HEK293 (cell line): ENCODE results near the gene MTX2.

ENCODE experiments used
- CTCF ChIA-PET: fragments of 350-600 bp; formaldehyde crosslinking; extraction: SDS; loops from one replicate; lab custom pipeline; 2021; ENCODE audit warnings: antibody characterized with exemption; lab: Yijun Ruan, JAX
- POLR2A ChIA-PET: fragments of 300-600 bp; formaldehyde crosslinking; extraction: SDS; loops from one replicate; lab custom pipeline; 2020; ENCODE audit warnings: antibody characterized with exemption, inconsistent platforms; lab: Yijun Ruan, JAX
- H3K27ac ChIP-seq: fragments of 200-500 bp; sonication (Bioruptor generic); 2 replicates; pipeline ENCODE4 v1.5.1; 2014; ENCODE audit warnings: low read depth, low read length, control low read depth, inconsistent platforms; ENCODE audit errors: extremely low read depth
- H3K36me3 ChIP-seq, 2 experiments: fragments of 200-500 bp in 1 of 2; sonication (Bioruptor generic) in 1 of 2; 1 replicate in 1 of 2; 2 replicates in 1 of 2; pipeline ENCODE4 v1.5.1; 2014 to 2017; ENCODE audit warnings: inconsistent platforms in 2 of 2, low read length in 2 of 2; ENCODE audit not compliant: control insufficient read depth in 2 of 2, insufficient read depth in 1 of 2
- H3K4me1 ChIP-seq: fragments of 200-500 bp; sonication (Bioruptor generic); 2 replicates; pipeline ENCODE4 v1.5.1; 2014; ENCODE audit warnings: mild to moderate bottlenecking, low read length, inconsistent platforms; ENCODE audit not compliant: control insufficient read depth, insufficient read depth
- H3K4me3 ChIP-seq: 2 replicates; pipeline ENCODE4 v1.5.1; 2011; ENCODE audit warnings: low read depth, mild to moderate bottlenecking, control low read depth, low read length, moderate library complexity
- H3K9me3 ChIP-seq: fragments of 200-500 bp; sonication (Bioruptor generic); 2 replicates; pipeline ENCODE4 v1.5.1; 2014; ENCODE audit warnings: low read depth, low read length, inconsistent platforms; ENCODE audit not compliant: control insufficient read depth, insufficient read depth
- BCL11A ChIP-seq: fragments of 450-650 bp; formaldehyde crosslinking; IDR thresholded peaks from 2 replicates; pipeline ENCODE4 v1.5.1; 2016; ENCODE audit warnings: low read depth, missing biosample characterization, missing genetic modification characterization
- HOXD13 ChIP-seq: sonication (generic); formaldehyde crosslinking; IDR thresholded peaks from 2 replicates; pipeline ENCODE4 v1.8.0; 2022; ENCODE audit warnings: missing genetic modification reagents, borderline replicate concordance
- SALL2 ChIP-seq: fragments of 450-650 bp; formaldehyde crosslinking; IDR thresholded peaks from 2 replicates; pipeline ENCODE4 v1.5.0; 2017; ENCODE audit warnings: missing biosample characterization, mild to moderate bottlenecking, missing genetic modification characterization, borderline replicate concordance
- TCF7L2 ChIP-seq: IDR thresholded peaks from 2 replicates; pipeline ENCODE4 v1.6.1; 2011; ENCODE audit warnings: low read depth, mild to moderate bottlenecking, inconsistent platforms, low read length, moderate library complexity, borderline replicate concordance
- ZBTB20 ChIP-seq: fragments of 450-650 bp; formaldehyde crosslinking; IDR thresholded peaks from 2 replicates; pipeline ENCODE4 v1.5.1; 2016; ENCODE audit warnings: missing biosample characterization, missing genetic modification characterization
- ZFP37 ChIP-seq: fragments of 450-650 bp; formaldehyde crosslinking; IDR thresholded peaks from 2 replicates; pipeline ENCODE4 v1.5.1; 2016; ENCODE audit warnings: missing biosample characterization, missing genetic modification characterization
- ZNF157 ChIP-seq: fragments of 450-650 bp; formaldehyde crosslinking; IDR thresholded peaks from 2 replicates; pipeline ENCODE4 v1.5.1; 2016; ENCODE audit warnings: missing biosample characterization, missing genetic modification characterization
- ZNF19 ChIP-seq: fragments of 450-650 bp; formaldehyde crosslinking; IDR thresholded peaks from 2 replicates; pipeline ENCODE4; 2016; ENCODE audit warnings: missing biosample characterization, missing genetic modification characterization, low read depth
- ZNF354C ChIP-seq: fragments of 450-650 bp; formaldehyde crosslinking; IDR thresholded peaks from 2 replicates; pipeline ENCODE4 v1.5.1; 2016; ENCODE audit warnings: missing biosample characterization, missing genetic modification characterization, low read depth, borderline replicate concordance
- ZNF404 ChIP-seq: fragments of 450-650 bp; formaldehyde crosslinking; IDR thresholded peaks from 2 replicates; pipeline ENCODE4 v1.5.1; 2017; ENCODE audit warnings: missing biosample characterization, missing genetic modification characterization
- ZNF654 ChIP-seq: fragments of 450-650 bp; formaldehyde crosslinking; IDR thresholded peaks from 2 replicates; pipeline ENCODE4 v1.5.1; 2016; ENCODE audit warnings: low read depth, missing biosample characterization, missing genetic modification characterization
- ZNF677 ChIP-seq: fragments of 450-650 bp; IDR thresholded peaks from 2 replicates; pipeline ENCODE4 v1.5.0; 2018; ENCODE audit warnings: missing biosample characterization, mild to moderate bottlenecking, missing genetic modification characterization, moderate library complexity
- ZSCAN23 ChIP-seq: fragments of 450-650 bp; formaldehyde crosslinking; IDR thresholded peaks from 2 replicates; pipeline ENCODE4 v1.5.1; 2016; ENCODE audit warnings: missing biosample characterization, missing genetic modification characterization
- TF ChIP-seq, protein P1 (sequence below): fragments of 450-650 bp; formaldehyde crosslinking; IDR thresholded peaks from 2 replicates; pipeline ENCODE4 v1.5.1; 2016; ENCODE audit warnings: missing biosample characterization, missing genetic modification characterization
- TF ChIP-seq, protein P2 (sequence below): fragments of 450-650 bp; formaldehyde crosslinking; IDR thresholded peaks from 2 replicates; pipeline ENCODE4; 2016; ENCODE audit warnings: missing biosample characterization, missing genetic modification characterization
- TF ChIP-seq, protein P3 (sequence below): fragments of 450-650 bp; formaldehyde crosslinking; IDR thresholded peaks from 2 replicates; pipeline ENCODE4 v1.5.1; 2016; ENCODE audit warnings: missing biosample characterization, missing genetic modification characterization

Gene MTX2

DNA sequence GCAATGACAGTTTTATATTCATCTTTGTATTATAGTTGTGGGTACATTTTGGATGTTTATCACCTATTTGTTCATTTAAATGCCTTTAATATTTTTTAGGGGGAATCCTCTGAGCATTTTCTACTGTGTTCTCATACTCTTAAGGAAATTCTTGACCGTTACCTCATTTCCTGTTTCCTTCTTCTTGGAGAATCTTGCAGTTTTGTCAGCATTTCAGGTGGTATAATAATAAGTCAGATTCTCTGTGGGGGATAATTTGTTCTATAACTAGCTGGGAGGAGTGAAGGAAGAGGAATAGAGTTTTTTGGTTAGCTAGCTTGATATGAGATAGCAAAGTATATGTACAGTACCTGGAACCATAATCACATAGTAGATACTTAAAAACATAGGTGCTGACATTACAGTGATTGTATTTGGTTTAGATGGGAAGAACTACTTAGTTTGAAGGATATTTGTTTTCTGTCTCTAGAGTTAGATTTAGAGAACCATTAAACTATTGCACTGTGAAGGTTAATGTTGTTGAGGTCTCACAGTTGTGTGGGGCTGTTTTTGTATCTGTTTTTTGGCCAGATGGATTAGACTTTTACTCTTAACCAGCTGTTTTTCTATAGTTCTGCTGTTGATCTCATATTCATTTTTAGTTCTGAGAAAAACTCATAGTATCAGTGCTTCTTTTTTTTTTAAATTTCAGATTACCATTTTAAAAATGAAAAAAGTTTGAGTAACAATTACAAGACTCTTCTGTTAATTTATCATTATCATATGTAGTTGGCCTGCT, 14.2 kb downstream of the MTX2 start:
- ChIA-PET CTCF (interaction anchor here (0.7 kb wide), 1 partner anchor 193 kb away, joined by 4 read pairs; no protein-coding TSS in a partner anchor), POLR2A (no interaction called here)
- H3K9me3 ChIP-seq, result no peaks in the 10 kb centered on the region
- H3K4me1 ChIP-seq, result no peaks in the 10 kb centered on the region
- H3K36me3 ChIP-seq, result no peaks in the 10 kb centered on the region
- H3K4me3 ChIP-seq, result no peak overlapping the region
- TF ChIP-seq ZNF157 (tag by site-specific recombination) (no peak), ZNF404 (tag by site-specific recombination) (no peak), HOXD13 (CRISPR knock-in tag) (no peak), SALL2 (tag by site-specific recombination) (no peak), ZSCAN23 (no peak), ZNF677 (tag by site-specific recombination) (no peak), ZNF19 (tag by site-specific recombination) (no peak)
- TF ChIP-seq, protein P1, sequence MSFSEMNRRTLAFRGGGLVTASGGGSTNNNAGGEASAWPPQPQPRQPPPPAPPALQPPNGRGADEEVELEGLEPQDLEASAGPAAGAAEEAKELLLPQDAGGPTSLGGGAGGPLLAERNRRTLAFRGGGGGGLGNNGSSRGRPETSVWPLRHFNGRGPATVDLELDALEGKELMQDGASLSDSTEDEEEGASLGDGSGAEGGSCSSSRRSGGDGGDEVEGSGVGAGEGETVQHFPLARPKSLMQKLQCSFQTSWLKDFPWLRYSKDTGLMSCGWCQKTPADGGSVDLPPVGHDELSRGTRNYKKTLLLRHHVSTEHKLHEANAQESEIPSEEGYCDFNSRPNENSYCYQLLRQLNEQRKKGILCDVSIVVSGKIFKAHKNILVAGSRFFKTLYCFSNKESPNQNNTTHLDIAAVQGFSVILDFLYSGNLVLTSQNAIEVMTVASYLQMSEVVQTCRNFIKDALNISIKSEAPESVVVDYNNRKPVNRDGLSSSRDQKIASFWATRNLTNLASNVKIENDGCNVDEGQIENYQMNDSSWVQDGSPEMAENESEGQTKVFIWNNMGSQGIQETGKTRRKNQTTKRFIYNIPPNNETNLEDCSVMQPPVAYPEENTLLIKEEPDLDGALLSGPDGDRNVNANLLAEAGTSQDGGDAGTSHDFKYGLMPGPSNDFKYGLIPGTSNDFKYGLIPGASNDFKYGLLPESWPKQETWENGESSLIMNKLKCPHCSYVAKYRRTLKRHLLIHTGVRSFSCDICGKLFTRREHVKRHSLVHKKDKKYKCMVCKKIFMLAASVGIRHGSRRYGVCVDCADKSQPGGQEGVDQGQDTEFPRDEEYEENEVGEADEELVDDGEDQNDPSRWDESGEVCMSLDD (tag by site-specific recombination), result no peak
- TF ChIP-seq, protein P2, sequence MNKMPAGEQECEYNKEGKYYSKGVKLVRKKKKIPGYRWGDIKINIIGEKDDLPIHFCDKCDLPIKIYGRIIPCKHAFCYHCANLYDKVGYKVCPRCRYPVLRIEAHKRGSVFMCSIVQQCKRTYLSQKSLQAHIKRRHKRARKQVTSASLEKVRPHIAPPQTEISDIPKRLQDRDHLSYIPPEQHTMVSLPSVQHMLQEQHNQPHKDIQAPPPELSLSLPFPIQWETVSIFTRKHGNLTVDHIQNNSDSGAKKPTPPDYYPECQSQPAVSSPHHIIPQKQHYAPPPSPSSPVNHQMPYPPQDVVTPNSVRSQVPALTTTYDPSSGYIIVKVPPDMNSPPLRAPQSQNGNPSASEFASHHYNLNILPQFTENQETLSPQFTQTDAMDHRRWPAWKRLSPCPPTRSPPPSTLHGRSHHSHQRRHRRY, result no peak
- H3K27ac ChIP-seq, result no peak overlapping the region

DNA sequence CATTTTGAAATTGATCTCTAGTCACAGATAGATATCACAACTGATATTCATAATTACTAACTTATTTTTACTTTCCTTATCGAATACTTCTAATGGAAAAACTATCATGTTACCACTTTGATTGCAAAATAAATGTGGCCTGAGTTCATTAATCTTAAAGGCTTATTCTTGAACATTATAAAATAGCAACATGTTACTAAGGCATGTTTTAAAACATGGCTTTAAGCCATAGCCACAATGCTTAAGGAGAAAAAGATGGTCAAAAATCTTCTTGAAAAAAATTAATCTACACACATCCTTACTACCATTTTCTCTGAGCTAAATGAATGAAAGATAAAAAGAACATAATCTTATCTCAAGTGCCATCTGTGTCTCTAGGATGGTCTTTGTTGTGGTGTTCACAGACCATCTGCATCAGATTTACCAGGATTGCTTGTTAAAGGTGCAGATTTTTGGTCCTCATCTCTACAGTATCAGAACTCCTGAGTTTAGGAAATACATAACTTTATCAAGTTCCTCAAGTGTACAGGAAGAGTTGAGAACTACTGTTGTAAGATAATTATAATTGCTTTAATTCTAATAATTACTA, 15.3 kb downstream of the MTX2 start:
- Histone ChIP-seq H3K4me3 (no peak overlapping the region), H3K36me3 (no peaks in the 10 kb centered on the region), H3K9me3 (no peaks in the 10 kb centered on the region), H3K4me1 (no peaks in the 10 kb centered on the region), H3K27ac (no peak overlapping the region)
- no peak for TF ChIP-seq ZNF354C
- TF ChIP-seq TCF7L2, result 0 out of 2 replicates have a peak, but pooled peaks have one; percentile 52
- ChIA-PET POLR2A (interaction anchor here (0.6 kb wide), 1 partner anchor 960 kb away, joined by 8 read pairs; no protein-coding TSS in a partner anchor), CTCF (interaction anchor here (0.6 kb wide), 2 partner anchors 359 to 1139 kb away, joined by 3 to 6 read pairs; no protein-coding TSS in a partner anchor)

DNA sequence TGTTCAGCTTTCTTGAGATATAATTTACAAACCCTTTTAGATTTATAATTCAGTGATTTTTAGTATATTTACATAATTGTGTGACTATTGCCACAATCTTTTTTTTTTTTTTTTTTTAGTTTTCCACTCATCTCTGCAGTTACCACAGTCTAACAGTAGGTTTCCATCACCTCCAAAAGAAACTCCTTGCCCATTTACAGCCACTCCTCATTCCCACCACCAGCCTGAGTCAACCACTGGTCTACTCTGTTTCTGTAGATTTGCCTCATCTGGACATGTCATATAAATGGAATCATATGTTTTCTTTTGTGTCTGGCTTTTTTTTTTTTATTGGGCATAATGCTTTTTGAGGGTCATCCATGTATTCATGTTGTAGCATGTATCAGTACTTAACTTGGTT, 16.1 kb downstream of the MTX2 start:
- CTCF ChIA-PET, result interaction anchor here (0.6 kb wide), 2 partner anchors 975 to 1139 kb away, joined by 3 to 6 read pairs; no protein-coding TSS in a partner anchor
- Histone ChIP-seq H3K36me3 (no peaks in the 10 kb centered on the region), H3K4me1 (no peaks in the 10 kb centered on the region), H3K4me3 (no peak overlapping the region), H3K27ac (no peak overlapping the region), H3K9me3 (no peaks in the 10 kb centered on the region)
- POLR2A ChIA-PET, result no interaction called here
- TF ChIP-seq ZBTB20 (tag by site-specific recombination) (no peak), BCL11A (no peak), ZFP37 (tag by site-specific recombination) (no peak), ZNF654 (no peak)
- TF ChIP-seq, protein P2, result no peak
- TF ChIP-seq, protein P3, sequence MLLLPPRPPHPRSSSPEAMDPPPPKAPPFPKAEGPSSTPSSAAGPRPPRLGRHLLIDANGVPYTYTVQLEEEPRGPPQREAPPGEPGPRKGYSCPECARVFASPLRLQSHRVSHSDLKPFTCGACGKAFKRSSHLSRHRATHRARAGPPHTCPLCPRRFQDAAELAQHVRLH (tag by site-specific recombination), result no peak
- TF ChIP-seq, protein P1 (tag by site-specific recombination), result no peak
